Measurements from ENCODE around the gene ANKS1B. TPM values are rescaled to one million over a fixed set of nuclear protein-coding genes. Genes with fewer than 3 reads are reported as not detected.

The ANKS1B gene
- total RNA-seq, 1 donor from 2014 or later, result not detected

DNA sequence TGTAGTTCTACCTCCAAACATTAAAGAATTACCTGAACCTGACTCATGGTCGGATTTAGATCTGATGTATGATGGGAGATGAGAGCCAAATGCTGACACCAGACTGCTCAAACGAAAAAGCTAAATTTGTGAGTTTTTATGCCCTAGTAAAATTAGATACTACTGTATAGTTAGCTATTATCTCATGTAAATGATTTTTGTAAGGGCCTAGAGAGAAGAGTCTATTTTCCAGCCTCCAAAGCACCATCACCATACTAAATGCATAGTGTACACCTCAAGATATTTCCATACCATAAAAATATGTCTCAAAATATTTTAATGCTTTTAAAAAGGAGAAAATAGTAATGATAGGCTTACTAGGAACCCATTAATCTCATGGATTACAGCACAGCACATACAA, 18.3 kb downstream of the ANKS1B start:
- no peak for DNase-seq (ENCODE audit: extremely low read depth, low read depth, low spot score)

GRCh38 chr12:99960311-99960710, 24.4 kb downstream of the ANKS1B start:
- no peak for DNase-seq (ENCODE audit: extremely low read depth, low read depth, low spot score)

DNA sequence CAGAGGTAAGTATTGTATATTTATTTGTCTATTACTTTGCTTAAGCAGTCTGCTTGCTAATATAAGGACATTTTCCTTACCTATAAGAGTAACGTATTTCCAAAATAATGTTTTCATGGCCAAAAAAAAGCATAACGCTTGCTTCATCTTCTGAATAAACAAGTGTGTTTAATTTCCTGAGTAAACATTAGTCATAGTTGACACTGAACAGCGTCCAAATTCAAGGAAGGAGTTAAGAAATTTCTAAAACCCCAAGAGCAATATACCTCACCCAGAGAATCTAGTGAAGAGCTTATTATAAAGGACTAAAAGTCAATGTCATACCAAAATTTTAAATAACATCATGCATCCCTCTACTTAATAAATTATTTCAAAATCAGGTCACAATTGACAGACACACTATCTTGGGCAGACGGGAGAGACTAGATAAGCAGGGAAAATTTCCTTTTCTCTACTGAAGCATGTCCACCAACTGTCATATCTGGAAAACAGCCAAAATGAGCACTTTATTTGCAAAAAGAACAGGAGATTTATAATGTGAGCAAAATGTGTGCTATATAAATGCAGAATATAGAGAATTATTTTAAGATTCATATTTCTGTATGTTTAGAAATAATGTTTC, 25.1 kb downstream of the ANKS1B start:
- no peak for DNase-seq (ENCODE audit: extremely low read depth, low read depth, low spot score)

GRCh38 chr12:99957866-99958466, 26.8 kb downstream of the ANKS1B start:
- DNase-seq (ENCODE audit: extremely low read depth, low read depth, low spot score), result no peak

DNA sequence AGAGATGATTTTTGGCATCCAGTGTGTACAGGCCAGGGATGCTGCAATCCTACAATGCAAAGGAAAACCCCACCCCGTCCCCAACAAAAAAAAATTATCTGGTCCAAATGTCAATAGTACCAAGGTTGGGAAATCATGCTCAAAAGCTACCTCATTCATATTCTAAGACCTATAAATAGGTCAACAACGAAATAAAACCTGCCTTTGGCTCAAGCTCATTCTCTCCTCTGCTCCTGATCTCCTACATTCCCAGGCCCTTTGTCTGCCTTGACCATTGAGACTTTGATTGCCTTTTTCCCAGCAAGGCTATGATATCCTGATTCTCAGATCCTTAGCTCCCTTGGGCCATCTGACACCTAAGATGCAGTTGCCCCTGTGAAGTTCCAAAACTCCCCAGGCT, 30.0 kb downstream of the ANKS1B start:
- no peak for DNase-seq (ENCODE audit: extremely low read depth, low read depth, low spot score)

GRCh38 chr12:99948370-99948769, 36.4 kb downstream of the ANKS1B start:
- DNase-seq (ENCODE audit: extremely low read depth, low read depth, low spot score), result no peak

DNA sequence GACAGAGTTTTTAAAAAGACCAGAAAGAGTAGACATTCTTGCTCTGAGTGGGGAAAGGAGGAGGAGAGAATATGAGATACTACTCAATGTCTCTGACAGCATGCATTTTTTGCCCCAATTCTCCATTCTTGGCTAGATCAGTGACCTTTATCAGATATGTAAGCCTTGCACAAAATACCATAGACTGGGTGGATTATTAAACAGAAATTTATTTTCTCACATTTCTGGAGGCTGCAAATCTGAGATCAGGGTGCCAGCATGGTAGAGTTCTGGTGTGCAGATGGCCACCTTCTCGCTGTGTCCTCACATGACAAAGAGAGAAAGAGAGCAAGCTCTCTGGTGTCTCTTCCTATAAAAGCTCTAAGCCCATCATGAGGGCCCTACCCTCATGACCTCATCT, 38.6 kb downstream of the ANKS1B start:
- DNase-seq (ENCODE audit: extremely low read depth, low read depth, low spot score), result no peak

GRCh38 chr12:99935608-99936007, 49.1 kb downstream of the ANKS1B start:
- no peak for DNase-seq (ENCODE audit: extremely low read depth, low read depth, low spot score)

DNA sequence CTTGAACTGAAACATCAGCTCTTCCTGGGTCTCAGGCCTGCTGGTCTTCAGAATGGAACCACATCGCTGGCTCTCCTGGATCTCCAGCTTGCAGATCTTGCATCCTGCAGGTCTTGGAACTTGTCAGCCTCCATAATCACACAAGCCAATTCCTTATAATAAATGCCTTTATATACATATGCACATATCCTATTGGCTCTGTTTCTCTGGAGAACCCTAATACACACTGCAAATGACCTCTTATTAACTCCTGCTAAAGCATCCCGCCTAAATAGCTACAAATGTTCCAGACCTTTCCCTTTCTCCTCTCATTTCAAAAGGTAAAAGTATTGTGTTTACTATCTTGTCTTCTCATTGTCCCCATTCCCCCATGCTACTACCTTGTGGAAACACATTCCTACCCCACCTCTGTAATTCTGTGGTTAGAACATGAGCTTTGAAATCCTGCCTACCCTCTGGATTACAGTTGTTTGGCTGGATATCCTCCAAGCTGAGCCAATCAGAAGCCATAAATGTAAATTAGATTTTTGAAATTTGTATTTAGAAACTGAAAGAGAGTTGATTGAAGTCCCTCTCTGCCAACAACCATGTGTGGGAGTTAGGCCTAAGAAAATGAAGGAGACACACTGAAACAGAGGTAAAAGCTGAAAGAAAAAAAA, 58.1 kb downstream of the ANKS1B start:
- DNase-seq (ENCODE audit: extremely low read depth, low read depth, low spot score), result no peak

- no peak for DNase-seq (ENCODE audit: extremely low read depth, low read depth, low spot score)
Observed at GRCh38 chr12:99920353-99920960, 64.3 kb downstream of the ANKS1B start.

DNA sequence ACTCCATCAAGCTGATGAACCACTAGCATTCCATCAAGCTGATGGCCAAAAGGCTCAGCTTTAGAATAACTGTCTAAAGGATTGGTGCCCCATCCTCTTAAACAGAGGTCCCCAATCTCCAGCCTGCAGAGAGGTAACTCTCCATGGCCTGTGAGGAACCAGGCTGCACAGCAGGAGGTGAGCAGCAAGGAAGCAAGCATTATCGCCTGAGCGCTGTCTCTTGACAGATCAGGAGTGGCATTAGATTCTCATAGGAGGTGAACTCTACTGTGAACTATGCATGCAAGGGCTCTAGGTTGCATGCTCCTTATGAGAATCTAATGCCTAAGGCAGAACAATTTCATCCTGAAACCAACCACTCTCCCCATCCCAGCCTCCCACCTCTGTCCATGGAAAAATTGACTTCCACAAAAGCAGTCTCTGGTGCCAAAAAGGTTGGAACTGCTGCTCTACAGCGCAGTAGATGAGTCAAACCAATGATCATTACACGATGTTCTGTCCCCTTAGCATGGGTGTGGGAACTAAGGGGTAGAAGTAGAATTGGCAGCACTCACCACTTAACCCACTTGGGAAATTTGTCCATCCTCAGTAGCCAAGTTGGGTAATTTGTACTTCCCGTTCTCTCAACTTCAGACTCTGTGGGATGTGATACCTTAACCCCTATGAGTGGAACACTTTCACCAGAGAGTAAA, 66.9 kb downstream of the ANKS1B start:
- no peak for DNase-seq (ENCODE audit: extremely low read depth, low read depth, low spot score)

DNA sequence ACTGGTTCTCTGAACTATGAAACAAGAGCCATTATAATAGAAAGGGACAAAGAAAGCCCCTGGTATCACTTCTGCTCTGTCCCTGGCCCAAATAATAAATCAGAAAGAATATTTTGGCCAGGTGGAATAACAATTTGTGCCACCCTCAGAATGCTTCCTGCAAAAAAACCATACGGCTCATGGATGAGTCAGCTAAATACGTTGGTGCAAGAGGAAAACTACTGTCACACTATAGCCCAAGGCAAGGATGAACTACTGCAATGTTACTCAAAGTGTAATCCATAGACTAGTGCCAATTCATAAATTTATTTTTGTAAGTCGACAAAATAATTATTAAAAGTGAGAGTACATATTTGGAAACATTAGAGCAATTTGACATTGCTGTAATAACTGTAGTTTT, 68.2 kb downstream of the ANKS1B start:
- DNase-seq (ENCODE audit: extremely low read depth, low read depth, low spot score), result no peak

DNA sequence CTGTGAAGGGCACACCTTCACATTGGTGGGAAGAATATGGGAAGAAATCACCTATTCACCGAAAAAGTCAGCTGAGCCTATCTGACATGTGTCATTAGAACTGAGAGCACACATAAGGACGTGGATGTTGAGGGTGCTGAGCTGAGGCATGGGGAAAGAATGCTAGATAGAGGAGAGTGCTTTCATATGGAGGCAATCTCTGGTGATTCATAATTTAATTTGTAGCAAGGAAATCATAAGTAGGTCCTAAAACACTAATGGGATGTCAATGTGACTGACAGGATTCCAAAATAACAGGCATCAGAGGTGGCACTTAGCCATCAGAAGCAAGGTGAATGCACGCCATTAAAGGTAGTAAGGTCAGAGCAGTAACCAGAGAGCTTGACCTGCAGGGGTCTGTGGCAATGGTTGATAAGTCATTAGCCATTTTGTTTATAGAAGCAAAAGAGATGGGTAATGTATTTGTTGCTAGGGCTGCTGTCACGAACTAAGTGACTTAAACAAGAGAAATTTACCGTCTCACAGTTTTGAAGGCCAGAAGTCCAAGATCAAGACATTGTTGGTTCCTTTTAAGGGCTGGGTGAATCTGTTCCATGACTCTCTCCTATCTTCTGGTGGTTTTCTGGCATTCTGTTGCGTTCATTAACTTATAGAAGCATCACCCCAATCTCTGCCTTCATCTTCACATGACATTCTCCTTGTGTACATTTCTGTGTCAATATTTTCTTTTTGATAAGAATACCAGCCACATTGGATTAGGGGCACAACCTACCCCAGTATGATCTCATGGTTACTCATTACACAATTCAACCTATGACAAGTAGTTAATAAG, 69.3 kb downstream of the ANKS1B start:
- DNase-seq (ENCODE audit: extremely low read depth, low read depth, low spot score), result no peak

- DNase-seq (ENCODE audit: extremely low read depth, low read depth, low spot score), result no peak
Observed at GRCh38 chr12:99914206-99914605, 70.5 kb downstream of the ANKS1B start.

- no peak for DNase-seq (ENCODE audit: extremely low read depth, low read depth, low spot score)
Observed at GRCh38 chr12:99911967-99912366, 72.8 kb downstream of the ANKS1B start.

GRCh38 chr12:99911081-99911480, 73.7 kb downstream of the ANKS1B start:
- DNase-seq (ENCODE audit: extremely low read depth, low read depth, low spot score), result no peak

- no peak for DNase-seq (ENCODE audit: extremely low read depth, low read depth, low spot score)
Observed at GRCh38 chr12:99910342-99910741, 74.4 kb downstream of the ANKS1B start.

GRCh38 chr12:99906786-99907579, 77.8 kb downstream of the ANKS1B start:
- DNase-seq (ENCODE audit: extremely low read depth, low read depth, low spot score), result no peak

DNA sequence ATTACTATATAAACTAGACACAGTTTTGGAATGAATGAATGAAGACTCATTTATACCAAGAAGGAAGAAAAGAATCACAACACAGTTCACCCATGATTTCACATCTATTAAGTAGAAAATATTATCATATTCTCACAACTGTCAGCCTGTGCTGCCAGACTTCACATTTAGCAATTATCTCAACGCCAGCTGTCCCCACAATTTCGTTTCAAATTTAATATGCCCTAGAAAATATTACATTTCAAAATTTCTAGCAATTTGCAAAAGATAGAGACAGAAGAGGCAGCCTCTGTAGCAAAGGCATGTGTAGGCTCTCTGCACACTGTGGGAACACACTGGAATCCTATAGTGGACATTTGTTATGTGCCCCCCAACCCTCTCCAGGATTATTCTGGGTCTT, 83.6 kb downstream of the ANKS1B start:
- DNase-seq (ENCODE audit: extremely low read depth, low read depth, low spot score), result no peak

DNA sequence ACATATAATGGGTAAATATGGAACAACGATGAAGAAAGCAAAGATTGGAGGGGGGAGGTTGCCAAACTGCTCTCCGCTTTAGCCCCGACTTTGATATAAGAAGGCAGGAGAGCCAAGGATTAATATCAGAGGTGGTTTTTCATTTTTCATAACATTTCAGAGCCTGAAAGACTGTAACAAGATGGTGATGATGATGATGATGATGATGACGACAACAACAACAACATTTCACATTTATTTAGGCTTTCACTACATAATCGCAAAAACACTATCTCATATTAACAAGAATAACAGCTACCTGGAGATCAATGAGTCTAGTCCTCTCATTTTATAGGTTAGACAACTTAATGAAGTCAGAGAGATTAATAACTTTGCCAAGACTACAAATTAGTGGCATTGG, 86.1 kb downstream of the ANKS1B start:
- no peak for DNase-seq (ENCODE audit: extremely low read depth, low read depth, low spot score)

All from glomerular endothelial cell (primary cell).